Astrocyte (in vitro differentiated cells and primary cell): ENCODE results near the gene OLFM3.

ENCODE experiments used
- EZH2 ChIP-seq: IDR thresholded peaks from 2 replicates; pipeline ENCODE4 v1.6.1; 2012; ENCODE audit warnings: mild to moderate bottlenecking, low read length, inconsistent platforms; ENCODE audit not compliant: insufficient read depth
- TF ChIP-seq, protein P1 (sequence below): IDR thresholded peaks from 2 replicates; pipeline ENCODE4 v1.5.1; 2011; ENCODE audit warnings: low read depth, mild to moderate bottlenecking, inconsistent platforms, low read length, moderate library complexity; ENCODE audit not compliant: insufficient read depth

DNA sequence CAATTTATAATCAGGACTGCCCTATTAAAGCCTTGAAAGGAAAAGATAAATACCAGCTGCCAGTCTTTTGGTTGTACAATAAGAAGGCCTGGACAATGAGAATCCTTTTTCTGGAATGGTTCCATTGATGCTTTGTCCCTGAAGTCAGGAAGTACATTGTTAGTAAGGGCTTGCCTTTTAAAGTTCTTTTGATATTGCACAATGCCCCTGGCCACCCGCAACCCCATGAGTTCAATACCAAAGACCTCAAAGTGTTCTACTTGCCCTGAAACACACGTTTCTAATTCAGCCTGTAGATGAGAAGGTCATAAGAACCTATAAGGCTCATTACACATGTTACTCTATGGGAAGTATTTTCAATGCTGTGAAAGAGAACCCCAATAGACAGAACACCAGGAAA, 112.1 kb downstream of the OLFM3 start:
- TF ChIP-seq, protein P1, sequence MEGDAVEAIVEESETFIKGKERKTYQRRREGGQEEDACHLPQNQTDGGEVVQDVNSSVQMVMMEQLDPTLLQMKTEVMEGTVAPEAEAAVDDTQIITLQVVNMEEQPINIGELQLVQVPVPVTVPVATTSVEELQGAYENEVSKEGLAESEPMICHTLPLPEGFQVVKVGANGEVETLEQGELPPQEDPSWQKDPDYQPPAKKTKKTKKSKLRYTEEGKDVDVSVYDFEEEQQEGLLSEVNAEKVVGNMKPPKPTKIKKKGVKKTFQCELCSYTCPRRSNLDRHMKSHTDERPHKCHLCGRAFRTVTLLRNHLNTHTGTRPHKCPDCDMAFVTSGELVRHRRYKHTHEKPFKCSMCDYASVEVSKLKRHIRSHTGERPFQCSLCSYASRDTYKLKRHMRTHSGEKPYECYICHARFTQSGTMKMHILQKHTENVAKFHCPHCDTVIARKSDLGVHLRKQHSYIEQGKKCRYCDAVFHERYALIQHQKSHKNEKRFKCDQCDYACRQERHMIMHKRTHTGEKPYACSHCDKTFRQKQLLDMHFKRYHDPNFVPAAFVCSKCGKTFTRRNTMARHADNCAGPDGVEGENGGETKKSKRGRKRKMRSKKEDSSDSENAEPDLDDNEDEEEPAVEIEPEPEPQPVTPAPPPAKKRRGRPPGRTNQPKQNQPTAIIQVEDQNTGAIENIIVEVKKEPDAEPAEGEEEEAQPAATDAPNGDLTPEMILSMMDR: no peak
- TF ChIP-seq EZH2: no peak
